ENCODE measurements around the gene FBLN5. TPM values are rescaled to one million over a fixed set of nuclear protein-coding genes. Genes with fewer than 3 reads are reported as not detected.
"Not testable (repeated sequence)": the region's sequence is repeated elsewhere in the genome, so short reads cannot be mapped to it uniquely, and the experiment has no call there.

The FBLN5 gene
- total RNA-seq, 2 donors from 2014 or later: 3.7 to 6.6 TPM

GRCh38 chr14:91882776-91883175 is 64.7 kb downstream of the FBLN5 start:
- peaks cover 2% of the 10 kb centered on the region for H3K36me3 Mint-ChIP-seq (ENCODE audit: low read depth)
- ATAC-seq (no peak), DNase-seq (no peak)
- H3K9me3 ChIP-seq (ENCODE audit: control insufficient read depth, low read length, poor library complexity, severe bottlenecking): no peaks in the 10 kb centered on the region
- H3K27me3 Mint-ChIP-seq: no peaks in the 10 kb centered on the region
- no peak overlapping the region for H3K4me3 Mint-ChIP-seq
- H3K27ac Mint-ChIP-seq: no peak overlapping the region
- H3K4me1 Mint-ChIP-seq: peaks cover 19% of the 10 kb centered on the region

GRCh38 chr14:91882369-91882768 is 65.1 kb downstream of the FBLN5 start:
- H3K9me3 ChIP-seq (ENCODE audit: control insufficient read depth, low read length, poor library complexity, severe bottlenecking): no peaks in the 10 kb centered on the region
- no peaks in the 10 kb centered on the region for H3K27me3 Mint-ChIP-seq
- H3K27ac Mint-ChIP-seq: no peak overlapping the region
- no peak for ATAC-seq
- H3K36me3 Mint-ChIP-seq (ENCODE audit: low read depth): peaks cover 2% of the 10 kb centered on the region
- peaks cover 20% of the 10 kb centered on the region for H3K4me1 Mint-ChIP-seq
- DNase-seq: no peak
- H3K4me3 Mint-ChIP-seq: no peak overlapping the region

- DNase-seq (no peak), ATAC-seq (no peak)
- no peaks in the 10 kb centered on the region for H3K9me3 ChIP-seq (ENCODE audit: control insufficient read depth, low read length, poor library complexity, severe bottlenecking)
- Mint-ChIP-seq H3K27ac (peak overlapping the region; percentile 91), H3K36me3 (ENCODE audit: low read depth) (peaks cover 2% of the 10 kb centered on the region), H3K4me3 (no peak overlapping the region), H3K27me3 (no peaks in the 10 kb centered on the region), H3K4me1 (peaks cover 33% of the 10 kb centered on the region)
Observed at GRCh38 chr14:91879196-91879595, 68.3 kb downstream of the FBLN5 start.

DNA sequence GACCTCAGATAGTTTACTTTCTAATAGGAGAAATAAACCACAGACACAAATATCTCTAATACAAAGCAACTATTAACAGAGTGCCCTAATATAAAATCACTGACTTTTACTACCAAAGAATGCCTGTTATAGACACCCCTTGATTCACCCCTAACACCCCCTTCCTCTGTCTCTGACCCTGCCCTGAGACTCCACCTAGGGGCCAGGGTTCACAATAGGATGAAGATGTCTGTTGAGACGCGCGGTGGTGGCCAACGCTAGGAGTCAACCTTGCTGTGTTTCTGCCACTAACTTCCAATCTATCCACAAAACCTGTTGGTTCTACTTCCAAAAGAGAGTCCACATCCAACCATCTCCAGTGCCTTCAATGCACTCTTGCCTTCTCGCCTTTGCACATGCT is 69.2 kb downstream of the FBLN5 start:
- no peak overlapping the region for H3K4me3 Mint-ChIP-seq
- peaks cover 40% of the 10 kb centered on the region for H3K4me1 Mint-ChIP-seq
- H3K9me3 ChIP-seq (ENCODE audit: control insufficient read depth, low read length, poor library complexity, severe bottlenecking): no peaks in the 10 kb centered on the region
- no peaks in the 10 kb centered on the region for H3K27me3 Mint-ChIP-seq
- no peak overlapping the region for H3K27ac Mint-ChIP-seq
- ATAC-seq (no peak), DNase-seq (no peak)
- H3K36me3 Mint-ChIP-seq (ENCODE audit: low read depth): peaks cover 2% of the 10 kb centered on the region

DNA sequence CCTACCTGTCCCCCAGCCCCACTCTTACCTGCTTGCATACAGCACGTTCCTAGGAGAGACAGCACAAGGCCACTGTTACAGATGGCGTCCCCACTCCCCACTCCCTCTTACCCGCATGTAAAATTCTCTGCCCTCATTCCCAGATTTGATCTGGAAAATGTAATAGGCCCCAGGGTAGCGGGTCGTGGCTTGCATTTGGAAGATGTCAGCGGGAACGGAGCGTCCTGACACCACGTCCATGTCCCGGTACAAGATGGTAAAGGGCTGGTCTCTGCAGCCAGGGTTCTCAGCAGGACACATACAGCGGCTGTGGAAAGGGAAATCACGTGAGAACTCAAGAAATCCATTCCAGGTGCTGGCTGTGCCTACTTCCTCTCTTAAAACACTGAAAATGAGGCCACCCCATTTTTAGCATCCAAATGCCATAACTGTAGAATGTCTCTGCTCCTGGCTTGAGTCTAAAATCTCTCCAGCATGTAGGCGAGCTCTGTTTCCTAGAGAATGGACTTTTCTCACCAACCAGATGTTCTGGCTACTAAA is 70.0 kb downstream of the FBLN5 start:
- no peaks in the 10 kb centered on the region for H3K27me3 Mint-ChIP-seq
- peaks cover 2% of the 10 kb centered on the region for H3K36me3 Mint-ChIP-seq (ENCODE audit: low read depth)
- DNase-seq: no peak
- peak overlapping the region; percentile 100 for H3K27ac Mint-ChIP-seq
- H3K4me3 Mint-ChIP-seq: no peak overlapping the region
- no peaks in the 10 kb centered on the region for H3K9me3 ChIP-seq (ENCODE audit: control insufficient read depth, low read length, poor library complexity, severe bottlenecking)
- H3K4me1 Mint-ChIP-seq: peaks cover 46% of the 10 kb centered on the region
- ATAC-seq: no peak

DNA sequence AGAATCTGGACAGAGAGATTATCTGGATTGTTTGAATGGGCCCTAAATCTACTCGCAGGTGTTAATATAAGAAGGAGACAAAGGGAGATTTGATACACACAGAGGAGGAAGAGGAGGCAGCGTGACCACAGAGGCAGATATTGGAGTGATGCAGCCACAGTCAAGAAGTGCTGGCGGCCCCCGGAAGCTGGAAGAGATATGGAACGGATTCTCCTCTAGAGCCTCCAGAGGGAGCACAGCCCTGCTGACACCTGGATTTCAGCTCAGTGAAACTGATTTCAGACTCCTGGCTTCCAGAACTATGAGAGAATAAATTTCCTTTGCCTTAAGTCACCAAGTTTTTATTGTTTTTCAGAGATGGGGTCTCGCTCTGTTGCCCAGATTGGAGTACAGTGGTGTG is 71.0 kb downstream of the FBLN5 start:
- H3K27me3 Mint-ChIP-seq: no peaks in the 10 kb centered on the region
- H3K36me3 Mint-ChIP-seq (ENCODE audit: low read depth): peaks cover 2% of the 10 kb centered on the region
- ATAC-seq: no peak
- no peak overlapping the region for H3K4me3 Mint-ChIP-seq
- DNase-seq: no peak
- H3K27ac Mint-ChIP-seq: peak overlapping the region; percentile 100
- H3K4me1 Mint-ChIP-seq: peaks cover 52% of the 10 kb centered on the region
- no peaks in the 10 kb centered on the region for H3K9me3 ChIP-seq (ENCODE audit: control insufficient read depth, low read length, poor library complexity, severe bottlenecking)

DNA sequence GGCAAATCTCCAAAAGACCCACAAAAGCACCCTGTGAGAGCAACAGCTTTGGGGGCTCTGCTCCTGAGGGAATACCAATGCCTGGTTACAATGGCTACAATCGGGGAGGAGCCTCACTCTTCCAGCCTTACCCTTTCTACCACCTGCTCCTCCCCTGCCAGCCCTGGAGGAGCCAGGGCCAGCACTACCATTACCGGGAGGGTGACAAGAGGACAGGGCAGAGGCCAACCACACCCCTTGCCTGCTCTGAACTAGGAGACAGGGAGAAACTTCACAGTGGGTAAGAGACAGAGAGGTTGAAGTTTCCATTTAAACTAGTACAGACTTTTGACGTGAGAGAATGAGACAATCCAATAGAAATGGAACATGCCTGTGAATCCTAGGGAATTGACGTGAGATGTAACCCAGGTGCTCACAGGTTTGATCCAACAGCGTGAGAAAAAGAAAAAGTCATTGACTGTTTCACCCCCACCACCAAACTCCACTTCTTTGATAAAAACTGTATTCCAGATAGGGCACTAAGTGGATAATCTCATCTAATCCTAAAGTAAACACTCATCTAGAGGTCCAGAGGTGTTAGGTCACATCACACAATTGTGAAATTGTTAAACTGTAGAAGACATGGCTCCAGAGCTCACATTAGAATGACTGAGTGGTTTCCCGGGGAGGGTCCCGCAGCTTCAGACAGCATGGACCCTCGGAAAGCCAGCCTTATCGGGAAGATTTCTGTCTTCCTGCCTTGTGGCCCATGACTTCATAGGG is 71.8 kb downstream of the FBLN5 start:
- Mint-ChIP-seq H3K4me1 (peaks cover 47% of the 10 kb centered on the region), H3K4me3 (no peak overlapping the region), H3K27ac (peak overlapping the region; percentile 100), H3K36me3 (ENCODE audit: low read depth) (peaks cover 2% of the 10 kb centered on the region), H3K27me3 (no peaks in the 10 kb centered on the region)
- no peak for ATAC-seq
- no peaks in the 10 kb centered on the region for H3K9me3 ChIP-seq (ENCODE audit: control insufficient read depth, low read length, poor library complexity, severe bottlenecking)
- DNase-seq: no peak

DNA sequence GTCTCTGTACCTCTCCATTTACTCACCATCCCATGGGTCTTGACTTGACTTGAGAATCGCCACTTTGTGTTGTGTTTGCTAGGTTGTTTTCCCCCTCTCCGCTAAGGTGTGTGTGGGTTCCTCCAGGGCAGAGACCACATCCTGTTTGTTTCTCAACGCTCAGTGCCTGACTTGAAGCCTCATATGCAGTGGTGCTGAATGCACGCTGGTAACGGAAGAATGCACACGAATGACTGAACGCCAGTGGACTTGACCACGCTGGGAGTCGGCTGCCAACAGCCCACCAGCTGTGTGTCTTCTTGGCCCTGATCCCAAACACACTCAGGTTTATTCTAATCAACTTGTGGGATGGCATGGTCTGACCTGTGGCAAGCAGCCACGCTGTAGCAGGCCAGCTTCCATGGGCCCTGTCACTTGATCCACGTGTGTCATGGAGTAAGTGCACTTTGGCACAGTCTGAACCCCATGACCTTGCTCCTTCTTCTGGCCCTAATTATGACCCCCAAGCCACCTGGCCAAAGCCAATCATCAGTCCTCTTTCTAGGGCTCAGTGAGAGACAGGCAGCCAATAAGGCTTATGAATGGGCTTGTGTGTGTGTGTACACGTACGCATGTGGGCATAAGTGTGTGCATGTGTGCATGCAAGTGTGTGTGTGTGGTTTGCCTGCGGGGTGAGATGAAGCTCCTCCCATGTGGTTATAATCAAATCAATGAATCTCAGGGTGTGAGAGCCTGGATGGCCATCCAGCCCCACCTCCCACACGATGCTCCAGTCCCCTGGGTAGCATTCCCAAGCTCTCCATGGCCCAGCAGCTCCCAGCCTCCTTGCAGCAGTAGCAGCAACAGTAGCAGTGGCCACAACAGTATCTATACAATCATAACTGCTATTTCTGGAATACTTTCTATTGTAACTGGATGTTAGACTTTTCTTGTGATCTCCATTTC is 73.8 kb downstream of the FBLN5 start:
- no peaks in the 10 kb centered on the region for H3K9me3 ChIP-seq (ENCODE audit: control insufficient read depth, low read length, poor library complexity, severe bottlenecking)
- DNase-seq (peak; percentile 38 to 63 (median 59)), ATAC-seq (peak; percentile 80)
- Mint-ChIP-seq H3K36me3 (ENCODE audit: low read depth) (peaks cover 2% of the 10 kb centered on the region), H3K4me3 (peak overlapping the region; percentile 88), H3K27ac (peak overlapping the region; percentile 100), H3K27me3 (no peaks in the 10 kb centered on the region), H3K4me1 (peaks cover 64% of the 10 kb centered on the region)

- Mint-ChIP-seq H3K36me3 (ENCODE audit: low read depth) (no peaks in the 10 kb centered on the region), H3K27ac (peak overlapping the region; percentile 100), H3K4me3 (peak overlapping the region; percentile 88), H3K4me1 (peaks cover 68% of the 10 kb centered on the region), H3K27me3 (no peaks in the 10 kb centered on the region)
- ATAC-seq (peak; percentile 56), DNase-seq (peak; percentile 35 to 62 (median 50))
- H3K9me3 ChIP-seq (ENCODE audit: control insufficient read depth, low read length, poor library complexity, severe bottlenecking): no peaks in the 10 kb centered on the region
Observed at GRCh38 chr14:91872517-91873470, 74.7 kb downstream of the FBLN5 start.

GRCh38 chr14:91872011-91872501 is 75.4 kb downstream of the FBLN5 start:
- Mint-ChIP-seq H3K4me1 (peaks cover 74% of the 10 kb centered on the region), H3K27me3 (no peaks in the 10 kb centered on the region), H3K27ac (peak overlapping the region; percentile 100), H3K36me3 (ENCODE audit: low read depth) (peaks cover 2% of the 10 kb centered on the region), H3K4me3 (peak overlapping the region; percentile 88)
- ATAC-seq (no peak), DNase-seq (peak in 1 of 3 donors; percentile 50)
- no peaks in the 10 kb centered on the region for H3K9me3 ChIP-seq (ENCODE audit: control insufficient read depth, low read length, poor library complexity, severe bottlenecking)

- ATAC-seq, H3K4me3 Mint-ChIP-seq: not testable (repeated sequence)
- peaks cover 78% of the 10 kb centered on the region for H3K4me1 Mint-ChIP-seq
Observed at GRCh38 chr14:91871401-91871800, 76.1 kb downstream of the FBLN5 start.

GRCh38 chr14:91870890-91871289 is 76.6 kb downstream of the FBLN5 start:
- Mint-ChIP-seq H3K36me3 (ENCODE audit: low read depth) (peaks cover 2% of the 10 kb centered on the region), H3K4me3 (peak overlapping the region; percentile 89), H3K4me1 (peaks cover 79% of the 10 kb centered on the region), H3K27me3 (no peaks in the 10 kb centered on the region), H3K27ac (peak overlapping the region; percentile 100)
- no peaks in the 10 kb centered on the region for H3K9me3 ChIP-seq (ENCODE audit: control insufficient read depth, low read length, poor library complexity, severe bottlenecking)
- DNase-seq: no peak
- ATAC-seq: no peak

More at GRCh38 chr14:91871401-91871800, 76.1 kb downstream of the FBLN5 start:
- peak overlapping the region; percentile 100 for H3K27ac Mint-ChIP-seq
- H3K9me3 ChIP-seq (ENCODE audit: control insufficient read depth, low read length, poor library complexity, severe bottlenecking); H3K36me3 Mint-ChIP-seq (ENCODE audit: low read depth); DNase-seq; H3K27me3 Mint-ChIP-seq: not testable (repeated sequence)

Measured in T-helper 17 cell (primary cell).